Activated CD8-positive, alpha-beta T cell treated with anti-CD3 and anti-CD28 coated beads for 36 hours (primary cell): ENCODE data around the gene CEP295NL. TPM values are rescaled to one million over a fixed set of nuclear protein-coding genes. Genes with fewer than 3 reads are reported as not detected.

Experiments
- ATAC-seq: fragments of 200-7000 bp; cut with Tn5 transposase; one replicate; pipeline ENCODE4 v1.10.0; 2021; ENCODE audit warnings: mild to moderate bottlenecking, moderate library complexity
- CTCF ChIA-PET: fragments of 350-600 bp; sonication (Branson Sonifier 250); formaldehyde crosslinking; loops from one replicate; lab custom pipeline; 2021; ENCODE audit warnings: antibody characterized with exemption; lab: Charles Lee
- POLR2A ChIA-PET: fragments of 350-600 bp; sonication (Branson Sonifier 250); formaldehyde crosslinking; loops from one replicate; lab custom pipeline; 2021; ENCODE audit warnings: antibody characterized with exemption; lab: Charles Lee
- DNase-seq: peaks from one replicate; pipeline ENCODE4 v3.0.0-alpha.2; 2020
- H3K27ac Mint-ChIP-seq: one replicate; pipeline ENCODE4 v1.8.0; 2021; ENCODE audit warnings: mild to moderate bottlenecking, mixed read lengths
- H3K27me3 Mint-ChIP-seq: one replicate; pipeline ENCODE4 v1.8.0; 2021; ENCODE audit warnings: mixed read lengths
- H3K36me3 Mint-ChIP-seq: one replicate; pipeline ENCODE4 v1.8.0; 2021; ENCODE audit warnings: low read depth, mixed read lengths
- H3K4me1 Mint-ChIP-seq: one replicate; pipeline ENCODE4 v1.8.0; 2021; ENCODE audit warnings: low read depth, mixed read lengths
- H3K4me3 Mint-ChIP-seq: one replicate; pipeline ENCODE4 v1.8.0; 2021; ENCODE audit warnings: mild to moderate bottlenecking, moderate library complexity, mixed read lengths
- H3K9me3 Mint-ChIP-seq: one replicate; pipeline ENCODE4 v1.8.0; 2021; ENCODE audit warnings: mixed read lengths
- CTCF ChIP-seq: fragments of 200-600 bp; IDR thresholded peaks from one replicate; pipeline ENCODE4 v1.8.0; 2022; ENCODE audit warnings: antibody characterized with exemption, mild to moderate bottlenecking
- intact Hi-C: fragments of 100-400 bp; cut with micrococcal nuclease; formaldehyde crosslinking; loops from one replicate; pipeline ENCODE4 v1.10.0; 2022
- total RNA-seq, 2 experiments: library from RNA; stranded (reverse); gene quantifications; one replicate each; pipeline ENCODE4 v1.2.3, GENCODE V29; 2021

Gene CEP295NL
- total RNA-seq, 2 experiments from 2014 or later: 0.18 TPM; not detected in 1

GRCh38 chr17:78883533-78884131 lies 19.4 kb downstream of the CEP295NL start:
- Mint-ChIP-seq H3K4me3 (peak overlapping the region; percentile 15), H3K36me3 (no peaks in the 10 kb centered on the region), H3K27ac (peak overlapping the region; percentile 80), H3K9me3 (no peaks in the 10 kb centered on the region), H3K27me3 (peaks cover 2% of the 10 kb centered on the region), H3K4me1 (peaks cover 25% of the 10 kb centered on the region)
- ChIA-PET CTCF (interaction anchor here (1.0 to 1.1 kb wide), 2 partner anchors 12 to 17 kb away, joined by 3 read pairs; no protein-coding TSS in a partner anchor), POLR2A (no interaction called here)
- ATAC-seq: peak; percentile 22
- intact Hi-C loops: no loop called here
- DNase-seq: no peak
- no peak for TF ChIP-seq CTCF

- H3K4me1 Mint-ChIP-seq: peaks cover 25% of the 10 kb centered on the region
- TF ChIP-seq CTCF: no peak
- H3K4me3 Mint-ChIP-seq: peak overlapping the region; percentile 33
- peak; percentile 14 for ATAC-seq
- ChIA-PET POLR2A (no interaction called here), CTCF (interaction anchor here (1.0 kb wide), 2 partner anchors 13 to 18 kb away, joined by 3 to 5 read pairs; no protein-coding TSS in a partner anchor)
- peak; percentile 20 for DNase-seq
- intact Hi-C loops: no loop called here
- no peaks in the 10 kb centered on the region for H3K36me3 Mint-ChIP-seq
- H3K27me3 Mint-ChIP-seq: peaks cover 2% of the 10 kb centered on the region
- peak overlapping the region; percentile 80 for H3K27ac Mint-ChIP-seq
- no peaks in the 10 kb centered on the region for H3K9me3 Mint-ChIP-seq
Observed at GRCh38 chr17:78883089-78883532, 19.9 kb downstream of the CEP295NL start.

GRCh38 chr17:78882540-78883088 lies 20.4 kb downstream of the CEP295NL start:
- no peaks in the 10 kb centered on the region for H3K9me3 Mint-ChIP-seq
- H3K4me1 Mint-ChIP-seq: peaks cover 25% of the 10 kb centered on the region
- POLR2A ChIA-PET: no interaction called here
- intact Hi-C loops: no loop called here
- peaks cover 2% of the 10 kb centered on the region for H3K27me3 Mint-ChIP-seq
- ATAC-seq (no peak), DNase-seq (no peak)
- no peak for TF ChIP-seq CTCF
- H3K4me3 Mint-ChIP-seq: peak overlapping the region; percentile 33
- CTCF ChIA-PET: interaction anchor here (0.6 to 1.0 kb wide), 3 partner anchors 11 to 17 kb away, joined by 3 to 5 read pairs (median 3); no protein-coding TSS in a partner anchor
- H3K36me3 Mint-ChIP-seq: no peaks in the 10 kb centered on the region
- H3K27ac Mint-ChIP-seq: peak overlapping the region; percentile 80

GRCh38 chr17:78879635-78880186 lies 23.3 kb downstream of the CEP295NL start:
- Mint-ChIP-seq H3K4me3 (peak overlapping the region; percentile 43), H3K36me3 (no peaks in the 10 kb centered on the region), H3K27me3 (peaks cover 2% of the 10 kb centered on the region), H3K4me1 (peaks cover 25% of the 10 kb centered on the region), H3K27ac (peak overlapping the region; percentile 57), H3K9me3 (no peaks in the 10 kb centered on the region)
- DNase-seq (peak; percentile 56), ATAC-seq (peak; percentile 67)
- POLR2A ChIA-PET: interaction anchor here (1.3 kb wide), 1 partner anchor 10 kb away, joined by 4 read pairs; no protein-coding TSS in a partner anchor
- CTCF ChIA-PET: interaction anchor here (1.0 kb wide), 1 partner anchor 14 kb away, joined by 4 read pairs; no protein-coding TSS in a partner anchor
- intact Hi-C loops: no loop called here
- no peak for TF ChIP-seq CTCF
